ENCODE results near the gene STRN.
"Not testable (repeated sequence)": the region's sequence is repeated elsewhere in the genome, so short reads cannot be mapped to it uniquely, and the experiment has no call there.

GRCh38 chr2:36922629-36923028, 43.7 kb downstream of the STRN start:
- TF ChIP-seq, protein P1, sequence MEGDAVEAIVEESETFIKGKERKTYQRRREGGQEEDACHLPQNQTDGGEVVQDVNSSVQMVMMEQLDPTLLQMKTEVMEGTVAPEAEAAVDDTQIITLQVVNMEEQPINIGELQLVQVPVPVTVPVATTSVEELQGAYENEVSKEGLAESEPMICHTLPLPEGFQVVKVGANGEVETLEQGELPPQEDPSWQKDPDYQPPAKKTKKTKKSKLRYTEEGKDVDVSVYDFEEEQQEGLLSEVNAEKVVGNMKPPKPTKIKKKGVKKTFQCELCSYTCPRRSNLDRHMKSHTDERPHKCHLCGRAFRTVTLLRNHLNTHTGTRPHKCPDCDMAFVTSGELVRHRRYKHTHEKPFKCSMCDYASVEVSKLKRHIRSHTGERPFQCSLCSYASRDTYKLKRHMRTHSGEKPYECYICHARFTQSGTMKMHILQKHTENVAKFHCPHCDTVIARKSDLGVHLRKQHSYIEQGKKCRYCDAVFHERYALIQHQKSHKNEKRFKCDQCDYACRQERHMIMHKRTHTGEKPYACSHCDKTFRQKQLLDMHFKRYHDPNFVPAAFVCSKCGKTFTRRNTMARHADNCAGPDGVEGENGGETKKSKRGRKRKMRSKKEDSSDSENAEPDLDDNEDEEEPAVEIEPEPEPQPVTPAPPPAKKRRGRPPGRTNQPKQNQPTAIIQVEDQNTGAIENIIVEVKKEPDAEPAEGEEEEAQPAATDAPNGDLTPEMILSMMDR (IDR thresholded peaks at IDR 0.05) = not testable (repeated sequence)
- TF ChIP-seq POLR2AphosphoS5 (IDR thresholded peaks at IDR 0.05); EP300 (IDR thresholded peaks at IDR 0.05; ENCODE audit: low read depth): not testable (repeated sequence)
